ENCODE results near the gene NFATC1. TPM values are rescaled to one million over a fixed set of nuclear protein-coding genes. Genes with fewer than 3 reads are reported as not detected.
"Not testable (repeated sequence)": the region's sequence is repeated elsewhere in the genome, so short reads cannot be mapped to it uniquely, and the experiment has no call there.

NFATC1 gene
- polyA plus RNA-seq, 1 of the 3 experiments (the other 2 are of a cell fraction), result 0.02 TPM

DNA sequence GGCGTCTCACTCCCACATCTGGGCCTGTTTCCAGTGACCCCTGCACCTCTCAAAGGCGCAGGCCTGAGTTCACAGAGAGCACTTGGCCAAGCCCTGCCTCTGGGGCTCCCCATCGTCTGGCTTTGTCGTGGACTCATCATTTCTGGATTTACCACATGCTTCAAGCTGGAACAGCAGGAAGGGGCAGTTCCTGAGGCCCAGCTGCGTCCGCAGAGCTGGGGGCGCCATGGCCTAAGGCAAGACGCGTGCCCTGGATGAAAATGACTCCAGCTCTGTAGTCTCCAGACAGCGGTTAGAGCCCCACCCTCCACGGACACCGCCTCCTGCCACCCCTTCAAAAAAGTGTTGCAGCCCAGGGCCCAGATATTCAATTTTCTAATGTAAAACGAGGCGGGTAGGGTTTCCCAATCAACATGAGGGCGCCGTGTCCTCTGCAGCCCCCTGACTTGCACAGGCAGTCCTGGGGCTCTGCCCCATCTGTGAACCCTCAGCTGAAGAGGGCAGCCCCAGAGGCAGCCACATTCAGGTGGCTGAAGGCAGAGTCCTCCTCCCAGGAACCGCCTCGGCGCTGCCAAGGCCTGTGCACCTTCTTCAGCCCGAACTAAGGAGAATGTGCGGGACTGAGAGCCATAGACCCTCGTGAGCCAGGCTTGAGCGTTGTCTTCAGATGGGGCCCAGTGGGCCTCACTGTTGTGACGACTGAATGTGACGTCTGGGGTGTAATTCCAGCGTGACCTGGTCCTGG is 85.5 kb downstream of the NFATC1 start:
- peaks cover 0 to 13% of the 10 kb centered on the region in 2 experiments; a peak in 2 of 4 replicates for H3K4me1 ChIP-seq (ENCODE audit: control insufficient read depth in 1 of 2, insufficient read depth in 2 of 2, low read depth in 1 of 2, low read length in 1 of 2)
- no peaks in the 10 kb centered on the region for H3K9me3 ChIP-seq
- 25% methylated on average over 20 of the region's 26 CpGs for WGBS (ENCODE audit: low lambda C conversion rate)
- ChIA-PET POLR2A (no interaction called here), CTCF (no interaction called here)
- no peak for TF ChIP-seq YY1 (IDR thresholded peaks at IDR 0.05; ENCODE audit: low read depth)
- TF ChIP-seq FOXJ3 (CRISPR knock-in tag; IDR thresholded peaks at IDR 0.05), result no peak
- TF ChIP-seq JUND (IDR thresholded peaks at IDR 0.05), result no peak
- TF ChIP-seq, protein P1, sequence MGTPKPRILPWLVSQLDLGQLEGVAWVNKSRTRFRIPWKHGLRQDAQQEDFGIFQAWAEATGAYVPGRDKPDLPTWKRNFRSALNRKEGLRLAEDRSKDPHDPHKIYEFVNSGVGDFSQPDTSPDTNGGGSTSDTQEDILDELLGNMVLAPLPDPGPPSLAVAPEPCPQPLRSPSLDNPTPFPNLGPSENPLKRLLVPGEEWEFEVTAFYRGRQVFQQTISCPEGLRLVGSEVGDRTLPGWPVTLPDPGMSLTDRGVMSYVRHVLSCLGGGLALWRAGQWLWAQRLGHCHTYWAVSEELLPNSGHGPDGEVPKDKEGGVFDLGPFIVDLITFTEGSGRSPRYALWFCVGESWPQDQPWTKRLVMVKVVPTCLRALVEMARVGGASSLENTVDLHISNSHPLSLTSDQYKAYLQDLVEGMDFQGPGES (IDR thresholded peaks at IDR 0.05; ENCODE audit: low read depth, low read length), result no peak
- TF ChIP-seq GATA2 (CRISPR knock-in tag; IDR thresholded peaks at IDR 0.05), result no peak
- TF ChIP-seq, protein P2, sequence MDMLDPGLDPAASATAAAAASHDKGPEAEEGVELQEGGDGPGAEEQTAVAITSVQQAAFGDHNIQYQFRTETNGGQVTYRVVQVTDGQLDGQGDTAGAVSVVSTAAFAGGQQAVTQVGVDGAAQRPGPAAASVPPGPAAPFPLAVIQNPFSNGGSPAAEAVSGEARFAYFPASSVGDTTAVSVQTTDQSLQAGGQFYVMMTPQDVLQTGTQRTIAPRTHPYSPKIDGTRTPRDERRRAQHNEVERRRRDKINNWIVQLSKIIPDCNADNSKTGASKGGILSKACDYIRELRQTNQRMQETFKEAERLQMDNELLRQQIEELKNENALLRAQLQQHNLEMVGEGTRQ (IDR thresholded peaks at IDR 0.05; ENCODE audit: borderline replicate concordance, low read depth, low read length), result no peak
- TF ChIP-seq RXRA (IDR thresholded peaks at IDR 0.05; ENCODE audit: borderline replicate concordance, low read depth), result no peak
- TF ChIP-seq, protein P3, sequence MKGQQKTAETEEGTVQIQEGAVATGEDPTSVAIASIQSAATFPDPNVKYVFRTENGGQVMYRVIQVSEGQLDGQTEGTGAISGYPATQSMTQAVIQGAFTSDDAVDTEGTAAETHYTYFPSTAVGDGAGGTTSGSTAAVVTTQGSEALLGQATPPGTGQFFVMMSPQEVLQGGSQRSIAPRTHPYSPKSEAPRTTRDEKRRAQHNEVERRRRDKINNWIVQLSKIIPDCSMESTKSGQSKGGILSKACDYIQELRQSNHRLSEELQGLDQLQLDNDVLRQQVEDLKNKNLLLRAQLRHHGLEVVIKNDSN (IDR thresholded peaks at IDR 0.05; ENCODE audit: borderline replicate concordance, low read depth), result no peak
- H3K79me2 ChIP-seq (ENCODE audit: insufficient read depth), result no peaks in the 10 kb centered on the region
- peaks cover 62% of the 10 kb centered on the region for H3K27me3 ChIP-seq (ENCODE audit: insufficient read depth)
- no peaks in the 10 kb centered on the region for H3K36me3 ChIP-seq (replicated peaks in 1 of 2; ENCODE audit: control insufficient read depth in 1 of 2, insufficient read depth in 2 of 2, low read length in 1 of 2)
- peaks cover 4% of the 10 kb centered on the region for H3F3A ChIP-seq (replicated peaks; ENCODE audit: insufficient read depth)
- H3K9ac ChIP-seq, result no peak overlapping the region
- H4K20me1 ChIP-seq (ENCODE audit: insufficient read depth), result no peaks in the 10 kb centered on the region
- no peak for DNase-seq
- no peak overlapping the region for H3K27ac ChIP-seq (ENCODE audit: low read depth in 2 of 2, low read length in 1 of 2)
- H3K4me3 ChIP-seq (ENCODE audit: low read depth in 2 of 2, low read length in 1 of 2), result no peak overlapping the region
- H2AFZ ChIP-seq (ENCODE audit: low read depth), result no peak overlapping the region
- no peaks in the 10 kb centered on the region for H3K9me2 ChIP-seq
- no peak overlapping the region for H3K4me2 ChIP-seq

DNA sequence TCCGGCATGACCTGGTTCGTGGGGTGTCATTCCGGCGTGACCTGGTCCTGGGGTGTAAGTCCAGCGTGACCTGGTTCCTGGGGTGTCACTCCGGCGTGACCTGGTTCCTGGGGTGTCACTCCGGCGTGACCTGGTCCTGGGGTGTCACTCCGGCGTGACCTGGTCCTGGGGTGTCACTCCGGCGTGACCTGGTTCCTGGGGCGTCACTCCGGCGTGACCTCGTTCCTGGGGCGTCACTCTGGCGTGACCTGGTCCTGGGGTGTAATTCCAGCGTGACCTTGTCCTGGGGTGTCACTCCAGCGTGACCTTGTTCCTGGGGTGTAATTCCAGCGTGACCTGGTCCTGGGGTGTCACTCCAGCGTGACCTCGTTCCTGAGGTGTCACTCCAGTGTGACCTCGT is 87.7 kb downstream of the NFATC1 start:
- H3K9me3 ChIP-seq; CTCF ChIA-PET; H3K4me3 ChIP-seq (ENCODE audit: low read depth in 2 of 2, low read length in 1 of 2); H3K27ac ChIP-seq (ENCODE audit: low read depth in 2 of 2, low read length in 1 of 2); H3K36me3 ChIP-seq (replicated peaks in 1 of 2; ENCODE audit: control insufficient read depth in 1 of 2, insufficient read depth in 2 of 2, low read length in 1 of 2); H4K20me1 ChIP-seq (ENCODE audit: insufficient read depth); H3K4me2 ChIP-seq; DNase-seq; H3K9ac ChIP-seq; H3K9me2 ChIP-seq; POLR2A ChIA-PET; H2AFZ ChIP-seq (ENCODE audit: low read depth); H3K79me2 ChIP-seq (ENCODE audit: insufficient read depth); H3F3A ChIP-seq (replicated peaks; ENCODE audit: insufficient read depth): not testable (repeated sequence)
- H3K4me1 ChIP-seq (ENCODE audit: control insufficient read depth in 1 of 2, insufficient read depth in 2 of 2, low read depth in 1 of 2, low read length in 1 of 2), result peaks cover 0 to 13% of the 10 kb centered on the region in 2 experiments; a peak in 2 of 4 replicates
- H3K27me3 ChIP-seq (ENCODE audit: insufficient read depth), result peaks cover 64% of the 10 kb centered on the region
- WGBS (ENCODE audit: low lambda C conversion rate), result 10% methylated on average over 2 of the region's 25 CpGs
